ENCODE data around the gene PDK2. TPM values are rescaled to one million over a fixed set of nuclear protein-coding genes. Genes with fewer than 3 reads are reported as not detected.

Gene PDK2
- total RNA-seq, 1 experiment from 2014 or later = 9.9 TPM

GRCh38 chr17:50155115-50155819 is 60.1 kb downstream of the PDK2 start:
- CTCF ChIA-PET = interaction anchor here (0.6 to 2.5 kb wide), 10 partner anchors 15 to 457 kb away, joined by 3 to 10 read pairs (median 4); no protein-coding TSS in a partner anchor
- intact Hi-C loops (cut with micrococcal nuclease) = no loop called here

GRCh38 chr17:50157891-50158290 is 62.7 kb downstream of the PDK2 start:
- no peak for DNase-seq (ENCODE audit: unreplicated experiment)
- BruUV-seq (replicated peaks) = no TSS peak
- CTCF ChIA-PET = interaction anchor here (0.5 to 2.3 kb wide), 3 partner anchors 9 to 35 kb away, joined by 3 to 10 read pairs (median 4); no protein-coding TSS in a partner anchor
- no peak for TF ChIP-seq CTCF (IDR thresholded peaks at IDR 0.05; ENCODE audit: unreplicated experiment)
- H3K9me3 Mint-ChIP-seq (ENCODE audit: unreplicated experiment) = no peaks in the 10 kb centered on the region
- intact Hi-C loops (cut with micrococcal nuclease) = no loop called here
- no peak overlapping the region for H3K4me3 Mint-ChIP-seq (ENCODE audit: unreplicated experiment)
- POLR2A ChIA-PET = interaction anchor here (1.0 kb wide), 1 partner anchor 20 kb away, joined by 3 read pairs; no protein-coding TSS in a partner anchor
- peaks cover 22% of the 10 kb centered on the region for H3K4me1 Mint-ChIP-seq (ENCODE audit: insufficient read depth, unreplicated experiment)
- no peaks in the 10 kb centered on the region for H3K36me3 Mint-ChIP-seq (ENCODE audit: insufficient read depth, unreplicated experiment)
- no peaks in the 10 kb centered on the region for H3K27me3 Mint-ChIP-seq (ENCODE audit: insufficient read depth, unreplicated experiment)
- H3K27ac Mint-ChIP-seq (ENCODE audit: low read depth, unreplicated experiment) = no peak overlapping the region

More at GRCh38 chr17:50155115-50155819, 60.1 kb downstream of the PDK2 start:
- no TSS peak for BruUV-seq (replicated peaks)
- no peak for TF ChIP-seq CTCF (IDR thresholded peaks at IDR 0.05; ENCODE audit: unreplicated experiment)
- Mint-ChIP-seq H3K27me3 (ENCODE audit: insufficient read depth, unreplicated experiment) (no peaks in the 10 kb centered on the region), H3K36me3 (ENCODE audit: insufficient read depth, unreplicated experiment) (no peaks in the 10 kb centered on the region), H3K27ac (ENCODE audit: low read depth, unreplicated experiment) (no peak overlapping the region), H3K9me3 (ENCODE audit: unreplicated experiment) (no peaks in the 10 kb centered on the region), H3K4me1 (ENCODE audit: insufficient read depth, unreplicated experiment) (peaks cover 11% of the 10 kb centered on the region), H3K4me3 (ENCODE audit: unreplicated experiment) (no peak overlapping the region)
- POLR2A ChIA-PET = interaction anchor here (1.6 kb wide), 1 partner anchor 15 kb away, joined by 5 read pairs; no protein-coding TSS in a partner anchor
- DNase-seq (ENCODE audit: unreplicated experiment) = peak; percentile 43

- peak; percentile 89 for DNase-seq (ENCODE audit: unreplicated experiment)
- Mint-ChIP-seq H3K27me3 (ENCODE audit: insufficient read depth, unreplicated experiment) (no peaks in the 10 kb centered on the region), H3K27ac (ENCODE audit: low read depth, unreplicated experiment) (no peak overlapping the region), H3K9me3 (ENCODE audit: unreplicated experiment) (no peaks in the 10 kb centered on the region), H3K36me3 (ENCODE audit: insufficient read depth, unreplicated experiment) (no peaks in the 10 kb centered on the region), H3K4me1 (ENCODE audit: insufficient read depth, unreplicated experiment) (peaks cover 11% of the 10 kb centered on the region), H3K4me3 (ENCODE audit: unreplicated experiment) (peak overlapping the region; percentile 71)
- intact Hi-C loops (cut with micrococcal nuclease) = loop anchor here (1.0 kb wide), 3 partner anchors 21 to 67 kb away; no protein-coding TSS in a partner anchor
- BruUV-seq (replicated peaks) = no TSS peak
- peak; percentile 84 for TF ChIP-seq CTCF (IDR thresholded peaks at IDR 0.05; ENCODE audit: unreplicated experiment)
- POLR2A ChIA-PET = interaction anchor here (0.7 to 2.3 kb wide), 8 partner anchors 9 to 155 kb away, joined by 3 to 11 read pairs (median 4); partner anchors contain the start of gene PPP1R9B
- CTCF ChIA-PET = interaction anchor here (0.5 to 2.7 kb wide), 44 partner anchors 9 to 1244 kb away, joined by 3 to 36 read pairs (median 4); partner anchors contain the start of genes COL1A1, PDK2 and PPP1R9B
These were observed 66.1 kb downstream of the PDK2 start for GRCh38 chr17:50161023-50161910.

Other genes with a start within 250 kb of the PDK2 start
- not detected in 2 replicates for gene TAC4, start 247.3 kb upstream of the PDK2 start, total RNA-seq (2022)
- gene DLX4, start 126.2 kb upstream of the PDK2 start, total RNA-seq (2022) = 0.32 and 0.56 TPM in 2 replicates
- gene DLX3, start 100.1 kb upstream of the PDK2 start, total RNA-seq (2022) = not detected in 2 replicates
- 588 and 717 TPM in 2 replicates for gene ITGA3, start 39.2 kb upstream of the PDK2 start, total RNA-seq (2022)
- 0.09 TPM in 1 of 2 replicates, not detected in the other for gene SAMD14, start 34.8 kb downstream of the PDK2 start, total RNA-seq (2022)
- gene PPP1R9B, start 55.3 kb downstream of the PDK2 start, total RNA-seq (2022) = 33.4 and 34.8 TPM in 2 replicates
- not detected in 2 replicates for gene SGCA, start 70.7 kb downstream of the PDK2 start, total RNA-seq (2022)
- 3.4 and 4.5 TPM in 2 replicates for gene COL1A1, start 106.3 kb downstream of the PDK2 start, total RNA-seq (2022)
- 1.1 and 1.5 TPM in 2 replicates for gene TMEM92, start 179.1 kb downstream of the PDK2 start, total RNA-seq (2022)